Activated naive CD8-positive, alpha-beta T cell treated with anti-CD3 and anti-CD28 coated beads, Interleukin-2, amount 50 U/mL, for 16 hours (primary cell): Measurements from ENCODE around the gene FDXACB1.
"Not testable (repeated sequence)": the region's sequence is repeated elsewhere in the genome, so short reads cannot be mapped to it uniquely, and the experiment has no call there.

Experiments
- DNase-seq: peaks from one replicate; pipeline ENCODE4 v3.0.0-alpha.2; 2020; ENCODE audit warnings: low read depth, low spot score

The FDXACB1 gene

GRCh38 chr11:111908639-111909305 is 29.8 kb upstream of the FDXACB1 start:
- no peak for DNase-seq

GRCh38 chr11:111906680-111907079 is 27.7 kb upstream of the FDXACB1 start:
- DNase-seq, result no peak

GRCh38 chr11:111905411-111905810 is 26.4 kb upstream of the FDXACB1 start:
- no peak for DNase-seq

GRCh38 chr11:111886844-111887243 is 7.9 kb upstream of the FDXACB1 start:
- DNase-seq, result no peak

- DNase-seq, result no peak
Observed at GRCh38 chr11:111886032-111886431, 7.1 kb upstream of the FDXACB1 start.

GRCh38 chr11:111885053-111885452 is 6.1 kb upstream of the FDXACB1 start:
- DNase-seq, result not testable (repeated sequence)

GRCh38 chr11:111882202-111882601 is 3.2 kb upstream of the FDXACB1 start:
- DNase-seq, result no peak

- no peak for DNase-seq
Observed at GRCh38 chr11:111879637-111879960, 634 bp upstream of the FDXACB1 start.

- DNase-seq, result no peak
Observed at GRCh38 chr11:111878385-111878848, 548 bp downstream of the FDXACB1 start.

- DNase-seq, result no peak
Observed at GRCh38 chr11:111871693-111872161, 7.2 kb downstream of the FDXACB1 start.

- DNase-seq, result peak; percentile 80
Observed at GRCh38 chr11:111870886-111871692, 7.9 kb downstream of the FDXACB1 start, which contains the start of gene ALG9. Gene ALG9, minus strand, starts transcription at chr11:111871581. Its CDS starts 99 bp downstream, at chr11:111871482.

- DNase-seq, result no peak
Observed at GRCh38 chr11:111870522-111870885, 8.5 kb downstream of the FDXACB1 start.

- DNase-seq, result no peak
Observed at GRCh38 chr11:111870113-111870512, 8.9 kb downstream of the FDXACB1 start.

- no peak for DNase-seq
Observed at GRCh38 chr11:111860257-111860656, 18.7 kb downstream of the FDXACB1 start.

- DNase-seq, result no peak
Observed at GRCh38 chr11:111855506-111855905, 23.5 kb downstream of the FDXACB1 start.

- DNase-seq, result no peak
Observed at GRCh38 chr11:111852103-111852502, 26.9 kb downstream of the FDXACB1 start.

- DNase-seq, result no peak
Observed at GRCh38 chr11:111851636-111852035, 27.3 kb downstream of the FDXACB1 start.

- DNase-seq, result no peak
Observed at GRCh38 chr11:111851067-111851466, 27.9 kb downstream of the FDXACB1 start.

- DNase-seq, result no peak
Observed at GRCh38 chr11:111849631-111850030, 29.3 kb downstream of the FDXACB1 start.

GRCh38 chr11:111846636-111847035 is 32.3 kb downstream of the FDXACB1 start:
- no peak for DNase-seq

- no peak for DNase-seq
Observed at GRCh38 chr11:111846063-111846462, 32.9 kb downstream of the FDXACB1 start.

GRCh38 chr11:111845276-111846028 is 33.5 kb downstream of the FDXACB1 start:
- no peak for DNase-seq
